K562 (cell line): ENCODE measurements around the gene OSBPL10. TPM values are rescaled to one million over a fixed set of nuclear protein-coding genes. Genes with fewer than 3 reads are reported as not detected.

ENCODE experiments used
- ATAC-seq: fragments of 200-7000 bp; cut with Tn5 transposase; 3 replicates; pipeline ENCODE4 v1.9.1; 2020; ENCODE audit warnings: moderate library complexity
- BruUV-seq: library from RNA; stranded (reverse); fragments of 400-500 nt; replicated peaks from 2 replicates; lab custom pipeline; 2021; lab: Mats Ljungman, UMichigan
- CTCF ChIA-PET: fragments of 300-600 bp; formaldehyde crosslinking; extraction: SDS; loops from one replicate; lab custom pipeline; 2021; ENCODE audit warnings: low intra/inter-chr PET ratio; lab: Yijun Ruan, JAX
- POLR2A ChIA-PET: fragments of 300-600, 350-650 bp; sonication (Branson Sonifier 250); formaldehyde crosslinking; extraction: SDS; loops from one replicate; lab custom pipeline; 2021; ENCODE audit warnings: antibody characterized with exemption, inconsistent platforms; lab: Yijun Ruan, JAX
- DNase-seq, 4 experiments: peaks; one replicate each; pipeline versions ENCODE4 v3.0.0 to v3.0.0-alpha.2; 2011 to 2018; ENCODE audit warnings: low spot score in 3 of 4, mixed read lengths in 3 of 4; ENCODE audit errors: extremely low read depth in 1 of 4
- FAIRE-seq: peaks from 2 replicates; lab custom pipeline; 2011; peaks lifted over from hg19 to GRCh38; lab: Jason Lieb, UNC
- H2AFZ ChIP-seq: 2 replicates; pipeline ENCODE4 v1.6.0; 2011; ENCODE audit warnings: low read depth, low read length, control low read depth, inconsistent platforms
- H3K27ac ChIP-seq: fragments of 200-600 bp; 3 replicates; pipeline ENCODE4 v1.8.0; 2011; ENCODE audit warnings: low read depth, mild to moderate bottlenecking, control low read depth, inconsistent platforms, low read length, moderate library complexity, mixed read lengths; ENCODE audit errors: extremely low read depth
- H3K27me3 ChIP-seq, 2 experiments: fragments of 300-600 bp in 1 of 2; 2 replicates in 1 of 2; 3 replicates in 1 of 2; pipeline versions ENCODE4 v1.6.0 to v1.8.0; 2011; ENCODE audit warnings: inconsistent platforms in 2 of 2, low read length in 2 of 2, mild to moderate bottlenecking in 1 of 2, mixed read lengths in 1 of 2, moderate library complexity in 1 of 2; ENCODE audit not compliant: control insufficient read depth in 2 of 2, insufficient read depth in 2 of 2
- H3K36me3 ChIP-seq: fragments of 300-600 bp; 3 replicates; pipeline ENCODE4 v1.8.0; 2011; ENCODE audit warnings: mild to moderate bottlenecking, low read length, inconsistent platforms; ENCODE audit not compliant: control insufficient read depth, insufficient read depth
- H3K4me1 ChIP-seq, 2 experiments: fragments of 200-600 bp in 1 of 2; replicated peaks in 1 of 2; 2 replicates in 1 of 2; 3 replicates in 1 of 2; pipeline versions ENCODE4 v1.5.1 to v1.8.0; 2011; ENCODE audit warnings: inconsistent platforms in 2 of 2, low read length in 2 of 2, mild to moderate bottlenecking in 1 of 2, mixed read lengths in 1 of 2, moderate library complexity in 1 of 2; ENCODE audit not compliant: control insufficient read depth in 2 of 2, insufficient read depth in 2 of 2
- H3K4me2 ChIP-seq: 2 replicates; pipeline ENCODE4 v1.6.1; 2011; ENCODE audit warnings: low read length, control low read depth, inconsistent platforms, mixed read lengths; ENCODE audit not compliant: insufficient read depth
- H3K4me3 ChIP-seq: fragments of 200-600 bp; sonication (generic), shearing (Covaris generic); 2 replicates; pipeline ENCODE4 v1.5.1; 2016; ENCODE audit warnings: control low read depth, inconsistent platforms
- H3K79me2 ChIP-seq: fragments of 200-600 bp; 3 replicates; pipeline ENCODE4 v1.8.0; 2011; ENCODE audit warnings: low read length, inconsistent platforms; ENCODE audit not compliant: control insufficient read depth, insufficient read depth
- H3K9ac ChIP-seq, 2 experiments: 2 replicates each; pipeline versions ENCODE4 v1.6.0 to v1.6.1; 2011; ENCODE audit warnings: low read depth in 2 of 2, low read length in 2 of 2, control low read depth in 1 of 2, inconsistent platforms in 1 of 2, mild to moderate bottlenecking in 1 of 2, mixed read lengths in 1 of 2; ENCODE audit not compliant: insufficient read depth in 1 of 2
- H3K9me1 ChIP-seq: one replicate; pipeline ENCODE4 v1.6.0; 2011; ENCODE audit warnings: inconsistent platforms, mild to moderate bottlenecking, low read length, moderate library complexity; ENCODE audit not compliant: control insufficient read depth, insufficient read depth
- H3K9me3 ChIP-seq: replicated peaks from 2 replicates; pipeline ENCODE4 v1.5.1; 2011; ENCODE audit warnings: low read depth, low read length, inconsistent platforms; ENCODE audit not compliant: control insufficient read depth, insufficient read depth
- H4K20me1 ChIP-seq: replicated peaks from 2 replicates; pipeline ENCODE4 v1.6.1; 2011; ENCODE audit warnings: low read length, inconsistent platforms, mixed read lengths; ENCODE audit not compliant: control insufficient read depth, insufficient read depth
- KAT2B ChIP-seq: IDR thresholded peaks from one replicate; pipeline ENCODE4 v1.6.1; 2012; ENCODE audit warnings: low read depth, mild to moderate bottlenecking, control low read depth, inconsistent platforms, low read length, moderate library complexity
- ZBTB40 ChIP-seq, 2 experiments: fragments of 450-650 bp in 1 of 2; sonication (generic) in 1 of 2; formaldehyde crosslinking in 1 of 2; IDR thresholded peaks; 2 replicates each; pipeline versions ENCODE4 v1.7.1 to v1.9.0; 2016 to 2022; ENCODE audit warnings: inconsistent platforms in 1 of 2, mild to moderate bottlenecking in 1 of 2, missing genetic modification reagents in 1 of 2
- WGBS: fragments of 100-300 bp; shearing (Covaris generic); methylation state at CpG from one replicate; pipeline ENCODE4 v1.1.6; 2016; ENCODE audit warnings: low coverage, mixed read lengths; ENCODE audit not compliant: insufficient coverage; ENCODE audit errors: missing lambda C conversion rate; 5-methylcytosine and 5-hydroxymethylcytosine counted together
- in situ Hi-C: fragments of 300-500 bp; cut with MboI; formaldehyde crosslinking; loops from 4 replicates; pipeline ENCODE4 v1.15.0; 2018; ENCODE audit warnings: inconsistent platforms, mixed read lengths
- intact Hi-C: fragments of 100-400 bp; cut with micrococcal nuclease; formaldehyde crosslinking; loops from 2 replicates; pipeline ENCODE4 v1.14.2; 2022
- polyA plus RNA-seq, 8 experiments: library from polyadenylated mRNA; depleted of rRNA in 4 of 8; stranded (reverse) in 5 of 8; unstranded in 3 of 8; fragments of >200 nt; fragmentation: Nextera tagmentation in 2 of 8; fragmentation: Illumina TruSeq in 1 of 8; extraction: Ambion mirVana in 2 of 8; extraction: Trizol in 1 of 8; gene quantifications; 2 replicates each; pipeline versions ENCODE4 v1.2.1 to v1.2.3, GENCODE V29; 2011 to 2014; ENCODE audit warnings: inconsistent platforms in 1 of 8, missing spikeins in 1 of 8
- total RNA-seq, 7 experiments: library from RNA; depleted of rRNA in 6 of 7; stranded (reverse); fragments of >200 nt in 6 of 7; fragmentation: Illumina TruSeq in 2 of 7; extraction: Trizol in 2 of 7; gene quantifications; 2 replicates each; pipeline versions ENCODE4 v1.2.1 to v1.2.3, GENCODE V29; 2011 to 2021; ENCODE audit warnings: low replicate concordance in 1 of 7

OSBPL10 gene
- total and polyA plus RNA-seq, 9 of the 15 experiments (the other 6 are each of a cell fraction or from before 2014, with no cell fraction given), result 0.03 to 0.19 (median 0.14) TPM; not detected in 2

GRCh38 chr3:31667582-31667981, 313.5 kb downstream of the OSBPL10 start:
- no peak for FAIRE-seq
- in situ Hi-C loops, result no loop called here
- TF ChIP-seq KAT2B (no peak), ZBTB40 (IDR thresholded peaks at IDR 0.05) (peak; percentile 88), ZBTB40 (CRISPR knock-in tag; IDR thresholded peaks at IDR 0.05) (peak; percentile 41; the same call in 1 of the 2 replicates)
- TF ChIP-seq, all 486 proteins: peak for 1
- H2AFZ ChIP-seq, result no peak overlapping the region
- H3K9me3 ChIP-seq, result no peaks in the 10 kb centered on the region
- H3K4me1 ChIP-seq, result no peaks in the 10 kb centered on the region
- no peaks in the 10 kb centered on the region for H3K36me3 ChIP-seq
- no peaks in the 10 kb centered on the region for H4K20me1 ChIP-seq
- no peak for DNase-seq
- no peak overlapping the region for H3K4me2 ChIP-seq
- H3K27me3 ChIP-seq, result peaks cover 3 to 9% of the 10 kb centered on the region in 2 experiments; a peak in 4 of 5 replicates
- CTCF ChIA-PET, result no interaction called here
- H3K79me2 ChIP-seq, result no peaks in the 10 kb centered on the region
- no peak overlapping the region for H3K4me3 ChIP-seq
- H3K27ac ChIP-seq, result no peak overlapping the region
- ATAC-seq, result no peak
- BruUV-seq, result no TSS peak
- 0% methylated on average over 1 of the region's 1 CpG for WGBS
- H3K9ac ChIP-seq, result no peak overlapping the region
- intact Hi-C loops, result no loop called here
- no peaks in the 10 kb centered on the region for H3K9me1 ChIP-seq
- POLR2A ChIA-PET, result no interaction called here
